ENCODE data around the gene RTN4RL1. TPM values are rescaled to one million over a fixed set of nuclear protein-coding genes. Genes with fewer than 3 reads are reported as not detected.

RTN4RL1 gene
- polyA plus RNA-seq, 1 donor (not counting 4 experiments of a cell fraction or from before 2014, with no cell fraction given), result 2.3 TPM

- Histone ChIP-seq H3K36me3 (ENCODE audit: control insufficient read depth in 2 of 2, extremely low read depth in 1 of 2, insufficient read depth in 2 of 2, low read length in 2 of 2) (no peaks in the 10 kb centered on the region), H3K27ac (ENCODE audit: control insufficient read depth, insufficient read depth, low read length) (no peak overlapping the region), H2AFZ (ENCODE audit: control insufficient read depth, low read length) (no peak overlapping the region), H3K4me1 (ENCODE audit: control insufficient read depth, extremely low read depth, insufficient read depth, low read length) (no peaks in the 10 kb centered on the region), H3K4me2 (ENCODE audit: control insufficient read depth, extremely low read depth, insufficient read depth, low read depth, low read length) (no peak overlapping the region), H3K27me3 (ENCODE audit: control insufficient read depth, extremely low read depth, insufficient read depth, low read length) (no peaks in the 10 kb centered on the region), H3K79me2 (ENCODE audit: control insufficient read depth, insufficient read depth, low read length) (no peaks in the 10 kb centered on the region), H3K9me3 (ENCODE audit: control insufficient read depth, low read depth, low read length) (no peaks in the 10 kb centered on the region), H4K20me1 (ENCODE audit: control insufficient read depth, extremely low read depth, insufficient read depth, low read length) (no peaks in the 10 kb centered on the region), H3K9me1 (ENCODE audit: control insufficient read depth, extremely low read depth, insufficient read depth, low read length) (no peaks in the 10 kb centered on the region), H3K9ac (ENCODE audit: control insufficient read depth, extremely low read depth, insufficient read depth, low read length) (no peak overlapping the region), H3K4me3 (ENCODE audit: control insufficient read depth in 2 of 3, extremely low read depth in 1 of 3, insufficient read depth in 2 of 3, low read depth in 1 of 3, low read length in 3 of 3) (no peak overlapping the region)
- no peak for DNase-seq (ENCODE audit: low read depth, low spot score)
- dilution Hi-C loops (cut with MboI; ENCODE audit: extremely low pct_ligation_motif_present, low sequenced_read_pairs), result no loop called here
- no peak for FAIRE-seq
- TF ChIP-seq CTCF (optimal IDR thresholded peaks at IDR 0.05 in 1 of 3, IDR thresholded peaks at IDR 0.05 in 1 of 3, conservative IDR thresholded peaks at IDR 0.05 in 1 of 3; ENCODE audit: extremely low read depth in 1 of 3, insufficient read depth in 2 of 3, low read length in 3 of 3), result no peak
Measured at GRCh38 chr17:1972487-1973160, 52.5 kb downstream of the RTN4RL1 start.

GRCh38 chr17:1970843-1971384 lies 54.2 kb downstream of the RTN4RL1 start:
- H3K9me3 ChIP-seq (ENCODE audit: control insufficient read depth, low read depth, low read length), result no peaks in the 10 kb centered on the region
- no peak overlapping the region for H3K9ac ChIP-seq (ENCODE audit: control insufficient read depth, extremely low read depth, insufficient read depth, low read length)
- H2AFZ ChIP-seq (ENCODE audit: control insufficient read depth, low read length), result no peak overlapping the region
- DNase-seq (ENCODE audit: low read depth, low spot score) (no peak), FAIRE-seq (no peak)
- H3K4me2 ChIP-seq (ENCODE audit: control insufficient read depth, extremely low read depth, insufficient read depth, low read depth, low read length), result no peak overlapping the region
- TF ChIP-seq CTCF (optimal IDR thresholded peaks at IDR 0.05 in 1 of 3, IDR thresholded peaks at IDR 0.05 in 1 of 3, conservative IDR thresholded peaks at IDR 0.05 in 1 of 3; ENCODE audit: extremely low read depth in 1 of 3, insufficient read depth in 2 of 3, low read length in 3 of 3) (no peak), EZH2 (IDR thresholded peaks at IDR 0.05; ENCODE audit: low read length) (no peak)
- no peaks in the 10 kb centered on the region for H3K27me3 ChIP-seq (ENCODE audit: control insufficient read depth, extremely low read depth, insufficient read depth, low read length)
- dilution Hi-C loops (cut with MboI; ENCODE audit: extremely low pct_ligation_motif_present, low sequenced_read_pairs), result no loop called here
- H3K79me2 ChIP-seq (ENCODE audit: control insufficient read depth, insufficient read depth, low read length), result no peaks in the 10 kb centered on the region
- no peaks in the 10 kb centered on the region for H3K9me1 ChIP-seq (ENCODE audit: control insufficient read depth, extremely low read depth, insufficient read depth, low read length)
- H3K27ac ChIP-seq (ENCODE audit: control insufficient read depth, insufficient read depth, low read length), result no peak overlapping the region
- H3K4me3 ChIP-seq (ENCODE audit: control insufficient read depth in 2 of 3, extremely low read depth in 1 of 3, insufficient read depth in 2 of 3, low read depth in 1 of 3, low read length in 3 of 3), result no peak overlapping the region
- H4K20me1 ChIP-seq (ENCODE audit: control insufficient read depth, extremely low read depth, insufficient read depth, low read length), result no peaks in the 10 kb centered on the region
- H3K36me3 ChIP-seq (ENCODE audit: control insufficient read depth in 2 of 2, extremely low read depth in 1 of 2, insufficient read depth in 2 of 2, low read length in 2 of 2), result no peaks in the 10 kb centered on the region
- no peaks in the 10 kb centered on the region for H3K4me1 ChIP-seq (ENCODE audit: control insufficient read depth, extremely low read depth, insufficient read depth, low read length)

All from keratinocyte (primary cell).